ENCODE measurements around the gene ZSCAN18.

DNA sequence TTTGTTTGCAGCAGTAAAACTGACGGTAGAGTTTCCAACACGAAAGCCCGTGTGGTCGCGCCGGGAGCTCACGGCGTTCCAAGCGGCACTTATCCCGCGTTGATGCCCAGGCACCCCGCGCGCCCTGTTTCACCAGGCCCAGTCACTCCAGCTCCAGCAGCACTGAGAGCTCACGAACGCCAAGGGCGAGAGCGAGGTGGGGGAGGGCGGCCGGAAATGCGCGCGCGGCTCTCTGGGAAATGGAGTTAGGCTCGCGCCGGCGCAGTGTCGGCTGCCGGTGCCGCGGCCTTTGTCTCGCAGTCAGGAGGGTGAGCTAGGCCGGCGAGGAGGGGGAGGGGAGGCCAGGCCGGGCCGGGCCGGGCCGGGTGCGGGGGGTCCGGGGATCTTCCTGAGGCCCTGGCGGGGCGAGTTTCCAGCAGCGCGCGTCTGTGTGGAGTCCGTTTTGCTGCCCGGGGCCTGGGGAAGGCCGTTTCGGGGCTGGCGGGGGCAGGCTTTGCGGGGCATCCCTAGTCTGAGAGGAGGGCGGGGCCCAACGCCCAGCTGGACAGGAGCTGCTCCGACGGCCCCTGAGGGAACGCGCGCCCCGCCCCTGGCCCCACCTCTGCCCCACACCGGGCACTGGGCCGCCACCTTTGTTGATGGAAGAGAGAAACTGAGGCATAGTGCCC is 38.9 kb downstream of the ZSCAN18 start, which contains the start of gene ZNF135:
- TF ChIP-seq, protein P1, sequence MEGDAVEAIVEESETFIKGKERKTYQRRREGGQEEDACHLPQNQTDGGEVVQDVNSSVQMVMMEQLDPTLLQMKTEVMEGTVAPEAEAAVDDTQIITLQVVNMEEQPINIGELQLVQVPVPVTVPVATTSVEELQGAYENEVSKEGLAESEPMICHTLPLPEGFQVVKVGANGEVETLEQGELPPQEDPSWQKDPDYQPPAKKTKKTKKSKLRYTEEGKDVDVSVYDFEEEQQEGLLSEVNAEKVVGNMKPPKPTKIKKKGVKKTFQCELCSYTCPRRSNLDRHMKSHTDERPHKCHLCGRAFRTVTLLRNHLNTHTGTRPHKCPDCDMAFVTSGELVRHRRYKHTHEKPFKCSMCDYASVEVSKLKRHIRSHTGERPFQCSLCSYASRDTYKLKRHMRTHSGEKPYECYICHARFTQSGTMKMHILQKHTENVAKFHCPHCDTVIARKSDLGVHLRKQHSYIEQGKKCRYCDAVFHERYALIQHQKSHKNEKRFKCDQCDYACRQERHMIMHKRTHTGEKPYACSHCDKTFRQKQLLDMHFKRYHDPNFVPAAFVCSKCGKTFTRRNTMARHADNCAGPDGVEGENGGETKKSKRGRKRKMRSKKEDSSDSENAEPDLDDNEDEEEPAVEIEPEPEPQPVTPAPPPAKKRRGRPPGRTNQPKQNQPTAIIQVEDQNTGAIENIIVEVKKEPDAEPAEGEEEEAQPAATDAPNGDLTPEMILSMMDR (IDR thresholded peaks at IDR 0.05; ENCODE audit: extremely low read depth in 1 of 2, insufficient read depth in 1 of 2, low read depth in 1 of 2, low read length in 2 of 2): no peak
- TF ChIP-seq POLR2A (IDR thresholded peaks at IDR 0.05; ENCODE audit: low read depth, low read length) (no peak), POLR2AphosphoS5 (IDR thresholded peaks at IDR 0.05; ENCODE audit: insufficient read depth, low read depth, low read length) (no peak), EZH2 (IDR thresholded peaks at IDR 0.05; ENCODE audit: borderline replicate concordance, low read depth, low read length, severe bottlenecking) (no peak), JUN (IDR thresholded peaks at IDR 0.05; ENCODE audit: borderline replicate concordance, insufficient read depth, insufficient read length, low read depth) (no peak), GATA2 (IDR thresholded peaks at IDR 0.05; ENCODE audit: insufficient read depth, insufficient read length, low read depth, low read length) (no peak), MYC (IDR thresholded peaks at IDR 0.05; ENCODE audit: low read depth, low read length) (no peak)
- TF ChIP-seq, protein P2, sequence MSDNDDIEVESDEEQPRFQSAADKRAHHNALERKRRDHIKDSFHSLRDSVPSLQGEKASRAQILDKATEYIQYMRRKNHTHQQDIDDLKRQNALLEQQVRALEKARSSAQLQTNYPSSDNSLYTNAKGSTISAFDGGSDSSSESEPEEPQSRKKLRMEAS (IDR thresholded peaks at IDR 0.05; ENCODE audit: insufficient read depth, insufficient read length): no peak
